HepG2 (cell line): ENCODE data around the gene CCDC87. TPM values are rescaled to one million over a fixed set of nuclear protein-coding genes. Genes with fewer than 3 reads are reported as not detected.

Experiments
- ZBTB40 ChIP-seq, 2 experiments: fragments of 450-650 bp in 1 of 2; sonication (generic) in 1 of 2; formaldehyde crosslinking in 1 of 2; IDR thresholded peaks; 2 replicates each; pipeline versions ENCODE4 v1.6.1 to v1.8.0; 2016 to 2022; ENCODE audit warnings: antibody characterized with exemption in 1 of 2, mild to moderate bottlenecking in 1 of 2, missing genetic modification reagents in 1 of 2
- ZNF143 ChIP-seq: sonication (generic); formaldehyde crosslinking; IDR thresholded peaks from 2 replicates; pipeline ENCODE4 v1.4.0; 2020; ENCODE audit warnings: missing genetic modification reagents
- ZNF513 ChIP-seq: sonication (generic); formaldehyde crosslinking; conservative IDR thresholded peaks from 2 replicates; pipeline ENCODE4 v1.5.0; 2020; ENCODE audit warnings: missing genetic modification reagents
- ZNF557 ChIP-seq: sonication (generic); formaldehyde crosslinking; IDR thresholded peaks from 2 replicates; pipeline ENCODE4 v1.4.0; 2020; ENCODE audit warnings: missing genetic modification reagents
- polyA plus RNA-seq, 8 experiments: library from polyadenylated mRNA; depleted of rRNA in 3 of 8; stranded (reverse) in 7 of 8; unstranded in 1 of 8; fragments of >200 nt; fragmentation: Illumina TruSeq in 4 of 8; extraction: Trizol in 4 of 8; gene quantifications; 2 replicates each; pipeline versions ENCODE4 v1.2.1 to v1.2.3, GENCODE V29; 2011 to 2016; ENCODE audit warnings: low read depth in 4 of 8, missing spikeins in 1 of 8, mixed read lengths in 1 of 8; ENCODE audit not compliant: insufficient read depth in 1 of 8
- total RNA-seq, 5 experiments: library from RNA; depleted of rRNA; stranded (reverse); fragments of >200 nt; fragmentation: Illumina TruSeq; extraction: Trizol; gene quantifications; 2 replicates each; pipeline ENCODE4 v1.2.3, GENCODE V29; 2016; ENCODE audit warnings: low read depth in 1 of 5

The CCDC87 gene
- total and polyA plus RNA-seq, 2 of the 13 experiments (the other 11 are each of a cell fraction or from before 2014, with no cell fraction given): 0.05 to 0.42 TPM

- no peak for TF ChIP-seq ZBTB40 (IDR thresholded peaks at IDR 0.05)
- TF ChIP-seq ZBTB40 (CRISPR knock-in tag; IDR thresholded peaks at IDR 0.05): no peak
- no peak for TF ChIP-seq ZNF513 (CRISPR knock-in tag)
- no peak for TF ChIP-seq ZNF557 (CRISPR knock-in tag)
- TF ChIP-seq ZNF143 (CRISPR knock-in tag): no peak
- TF ChIP-seq, all 625 proteins: peak for 0
Measured at GRCh38 chr11:66603072-66603471, 10.2 kb upstream of the CCDC87 start (continued).
